HepG2 (cell line): ENCODE data around the gene ADRM1. TPM values are rescaled to one million over a fixed set of nuclear protein-coding genes. Genes with fewer than 3 reads are reported as not detected.

Experiments used
- ATAC-seq: fragments of 200-7000 bp; cut with Tn5 transposase; 3 replicates; pipeline ENCODE4 v1.9.1; 2020; ENCODE audit warnings: mild to moderate bottlenecking, moderate library complexity
- BruUV-seq: library from RNA; stranded (reverse); fragments of 400-500 nt; replicated peaks from 2 replicates; lab custom pipeline; 2021; lab: Mats Ljungman, UMichigan
- CTCF ChIA-PET: fragments of 300-600 bp; formaldehyde crosslinking; extraction: SDS; loops from one replicate; lab custom pipeline; 2021; ENCODE audit warnings: low total read pairs, inconsistent platforms, low intra/inter-chr PET ratio; lab: Yijun Ruan, JAX
- POLR2A ChIA-PET: fragments of 350-600 bp; sonication (Branson Sonifier 250); formaldehyde crosslinking; loops from one replicate; lab custom pipeline; 2020; ENCODE audit warnings: antibody characterized with exemption, inconsistent platforms; lab: Yijun Ruan, JAX
- DNase-seq: peaks from one replicate; pipeline ENCODE4 v3.0.0-alpha.2; 2015; ENCODE audit warnings: low spot score
- FAIRE-seq: peaks from 3 replicates; lab custom pipeline; 2011; peaks lifted over from hg19 to GRCh38; lab: Jason Lieb, UNC
- H2AFZ ChIP-seq: one replicate; pipeline ENCODE4 v1.6.1; 2011; ENCODE audit warnings: low read length, inconsistent platforms
- H3K27ac ChIP-seq: fragments of 300-600 bp; 3 replicates; pipeline ENCODE4 v1.8.0; 2011; ENCODE audit warnings: mixed run types, mild to moderate bottlenecking, mixed read lengths, low read length, inconsistent platforms; ENCODE audit not compliant: insufficient read depth; ENCODE audit errors: extremely low read length
- H3K27me3 ChIP-seq, 2 experiments: fragments of 200-600 bp in 1 of 2; 2 replicates in 1 of 2; 3 replicates in 1 of 2; pipeline versions ENCODE4 v1.6.0 to v1.8.0; 2011; ENCODE audit warnings: low read length in 2 of 2, mild to moderate bottlenecking in 2 of 2, moderate library complexity in 2 of 2, inconsistent platforms in 1 of 2; ENCODE audit not compliant: insufficient read depth in 2 of 2, control insufficient read depth in 1 of 2
- H3K36me3 ChIP-seq, 2 experiments: fragments of 200-600 bp in 1 of 2; replicated peaks in 1 of 2; 2 replicates in 1 of 2; 3 replicates in 1 of 2; pipeline versions ENCODE4 v1.5.1 to v1.8.0; 2011; ENCODE audit warnings: low read length in 2 of 2, inconsistent platforms in 1 of 2; ENCODE audit not compliant: insufficient read depth in 2 of 2, control insufficient read depth in 1 of 2
- H3K4me1 ChIP-seq: 2 replicates; pipeline ENCODE4 v1.5.1; 2012; ENCODE audit warnings: low read length, inconsistent platforms; ENCODE audit not compliant: insufficient read depth
- H3K4me2 ChIP-seq: 2 replicates; pipeline ENCODE4 v1.6.0; 2011; ENCODE audit warnings: low read depth, low read length, inconsistent platforms
- H3K4me3 ChIP-seq, 3 experiments: fragments of 200-600 bp in 1 of 3; sonication (generic), shearing (Covaris generic) in 1 of 3; replicated peaks in 1 of 3; 2 replicates each; pipeline ENCODE4 v1.5.1; 2011 to 2016; ENCODE audit warnings: low read length in 3 of 3, inconsistent platforms in 2 of 3, low read depth in 2 of 3, mild to moderate bottlenecking in 2 of 3, control low read depth in 1 of 3, mixed read lengths in 1 of 3; ENCODE audit not compliant: insufficient read depth in 1 of 3
- H3K79me2 ChIP-seq: one replicate; pipeline ENCODE4 v1.6.1; 2011; ENCODE audit warnings: low read length, inconsistent platforms; ENCODE audit not compliant: insufficient read depth
- H3K9ac ChIP-seq: 2 replicates; pipeline ENCODE4 v1.6.0; 2011; ENCODE audit warnings: mild to moderate bottlenecking, low read depth, low read length, inconsistent platforms; ENCODE audit not compliant: insufficient read depth
- H3K9me3 ChIP-seq: 2 replicates; pipeline ENCODE4 v1.5.1; 2012; ENCODE audit warnings: mild to moderate bottlenecking, low read length
- H4K20me1 ChIP-seq: 2 replicates; pipeline ENCODE4 v1.6.0; 2011; ENCODE audit warnings: inconsistent platforms, mild to moderate bottlenecking, low read length, moderate library complexity; ENCODE audit not compliant: insufficient read depth
- ARNTL ChIP-seq: sonication (generic); formaldehyde crosslinking; IDR thresholded peaks from 2 replicates; pipeline ENCODE4 v1.4.0; 2020; ENCODE audit warnings: mild to moderate bottlenecking, missing genetic modification reagents
- BORCS8-MEF2B ChIP-seq: sonication (generic); formaldehyde crosslinking; IDR thresholded peaks from 2 replicates; pipeline ENCODE4 v1.8.0; 2022; ENCODE audit warnings: mild to moderate bottlenecking, missing genetic modification reagents
- ESRRA ChIP-seq: sonication (generic); formaldehyde crosslinking; IDR thresholded peaks from 2 replicates; pipeline ENCODE4 v1.5.1; 2020; ENCODE audit warnings: mild to moderate bottlenecking, low read depth, missing genetic modification reagents
- HIVEP1 ChIP-seq: sonication (generic); formaldehyde crosslinking; IDR thresholded peaks from 2 replicates; pipeline ENCODE4 v1.4.0; 2020; ENCODE audit warnings: mild to moderate bottlenecking, missing genetic modification reagents
- HNRNPK ChIP-seq: fragments of 200-400 bp; formaldehyde crosslinking; IDR thresholded peaks from 2 replicates; pipeline ENCODE4 v1.6.1; 2018; ENCODE audit warnings: low read length, low read depth, moderate library complexity, mild to moderate bottlenecking; ENCODE audit not compliant: poor library complexity, severe bottlenecking
- HOXA3 ChIP-seq: sonication (generic); formaldehyde crosslinking; IDR thresholded peaks from 2 replicates; pipeline ENCODE4 v1.5.0; 2020; ENCODE audit warnings: missing genetic modification reagents
- JUN ChIP-seq: sonication (generic); formaldehyde crosslinking; IDR thresholded peaks from 2 replicates; pipeline ENCODE4 v1.4.0; 2020; ENCODE audit warnings: mild to moderate bottlenecking, missing genetic modification reagents
- KAT8 ChIP-seq: IDR thresholded peaks from 2 replicates; pipeline ENCODE4 v1.6.1; 2016; ENCODE audit warnings: missing genetic modification reagents, missing compliant biosample characterization
- KMT2A ChIP-seq: sonication (generic); formaldehyde crosslinking; IDR thresholded peaks from 2 replicates; pipeline ENCODE4 v1.4.0; 2020; ENCODE audit warnings: missing genetic modification reagents
- NFE2L2 ChIP-seq: fragments of 150-350 bp; IDR thresholded peaks from 2 replicates; pipeline ENCODE4 v1.6.1; 2014; ENCODE audit warnings: low read length
- RAD21 ChIP-seq: fragments of 450-650 bp; formaldehyde crosslinking; IDR thresholded peaks from 2 replicates; pipeline ENCODE4 v1.5.0; 2020; ENCODE audit warnings: mild to moderate bottlenecking
- SIN3B ChIP-seq: fragments of 150-350 bp; IDR thresholded peaks from 2 replicates; pipeline ENCODE4 v1.6.1; 2014; ENCODE audit warnings: low read length
- TCF7 ChIP-seq: sonication (generic); IDR thresholded peaks from 2 replicates; pipeline ENCODE4 v1.6.1; 2016; ENCODE audit warnings: antibody characterized with exemption, low read depth
- ZBTB38 ChIP-seq: sonication (generic); formaldehyde crosslinking; IDR thresholded peaks from 2 replicates; pipeline ENCODE4 v1.5.1; 2020; ENCODE audit warnings: mild to moderate bottlenecking, missing genetic modification reagents
- ZNF484 ChIP-seq: sonication (generic); formaldehyde crosslinking; IDR thresholded peaks from 2 replicates; pipeline ENCODE4 v1.5.1; 2020; ENCODE audit warnings: mild to moderate bottlenecking, low read depth, missing genetic modification reagents, borderline replicate concordance
- ZNF543 ChIP-seq: sonication (generic); formaldehyde crosslinking; IDR thresholded peaks from 2 replicates; pipeline ENCODE4 v1.4.0; 2020; ENCODE audit warnings: mild to moderate bottlenecking, missing genetic modification reagents
- ZNF724P ChIP-seq: sonication (generic); formaldehyde crosslinking; IDR thresholded peaks from 2 replicates; pipeline ENCODE4 v1.8.0; 2022; ENCODE audit warnings: missing genetic modification reagents, borderline replicate concordance
- ZNF776 ChIP-seq: sonication (generic); formaldehyde crosslinking; IDR thresholded peaks from 2 replicates; pipeline ENCODE4 v1.4.0; 2020; ENCODE audit warnings: mild to moderate bottlenecking, missing genetic modification reagents
- WGBS: methylation state at CpG from one replicate; pipeline ENCODE4 v1.1.6; 2017; ENCODE audit warnings: low lambda C conversion rate; 5-methylcytosine and 5-hydroxymethylcytosine counted together
- in situ Hi-C: cut with HindIII; loops from 2 replicates; pipeline ENCODE4 v1.10.0; 2017; ENCODE audit warnings: low pct_unique_long_range_greater_than_20kb; ENCODE audit not compliant: extremely low pct_ligation_motif_present
- intact Hi-C: fragments of 100-400 bp; cut with micrococcal nuclease; formaldehyde crosslinking; loops from one replicate; pipeline ENCODE4 v1.10.0; 2022; ENCODE audit not compliant: unreplicated experiment
- polyA plus RNA-seq, 8 experiments: library from polyadenylated mRNA; depleted of rRNA in 3 of 8; stranded (reverse) in 7 of 8; unstranded in 1 of 8; fragments of >200 nt; fragmentation: Illumina TruSeq in 4 of 8; extraction: Trizol in 4 of 8; gene quantifications; 2 replicates each; pipeline versions ENCODE4 v1.2.1 to v1.2.3, GENCODE V29; 2011 to 2016; ENCODE audit warnings: low read depth in 4 of 8, missing spikeins in 1 of 8, mixed read lengths in 1 of 8; ENCODE audit not compliant: insufficient read depth in 1 of 8
- total RNA-seq, 5 experiments: library from RNA; depleted of rRNA; stranded (reverse); fragments of >200 nt; fragmentation: Illumina TruSeq; extraction: Trizol; gene quantifications; 2 replicates each; pipeline ENCODE4 v1.2.3, GENCODE V29; 2016; ENCODE audit warnings: low read depth in 1 of 5
- TF ChIP-seq, protein P1 (sequence below): sonication (generic); formaldehyde crosslinking; IDR thresholded peaks from 2 replicates; pipeline ENCODE4 v1.4.0; 2020; ENCODE audit warnings: mild to moderate bottlenecking, low read depth, missing genetic modification reagents
- TF ChIP-seq, protein P2 (sequence below): sonication (generic); formaldehyde crosslinking; IDR thresholded peaks from 2 replicates; pipeline ENCODE4 v1.4.0; 2020; ENCODE audit warnings: missing genetic modification reagents

ADRM1 gene
- total and polyA plus RNA-seq, 2 of the 13 experiments (the other 11 are each of a cell fraction or from before 2014, with no cell fraction given) = 92.9 to 154 TPM

DNA sequence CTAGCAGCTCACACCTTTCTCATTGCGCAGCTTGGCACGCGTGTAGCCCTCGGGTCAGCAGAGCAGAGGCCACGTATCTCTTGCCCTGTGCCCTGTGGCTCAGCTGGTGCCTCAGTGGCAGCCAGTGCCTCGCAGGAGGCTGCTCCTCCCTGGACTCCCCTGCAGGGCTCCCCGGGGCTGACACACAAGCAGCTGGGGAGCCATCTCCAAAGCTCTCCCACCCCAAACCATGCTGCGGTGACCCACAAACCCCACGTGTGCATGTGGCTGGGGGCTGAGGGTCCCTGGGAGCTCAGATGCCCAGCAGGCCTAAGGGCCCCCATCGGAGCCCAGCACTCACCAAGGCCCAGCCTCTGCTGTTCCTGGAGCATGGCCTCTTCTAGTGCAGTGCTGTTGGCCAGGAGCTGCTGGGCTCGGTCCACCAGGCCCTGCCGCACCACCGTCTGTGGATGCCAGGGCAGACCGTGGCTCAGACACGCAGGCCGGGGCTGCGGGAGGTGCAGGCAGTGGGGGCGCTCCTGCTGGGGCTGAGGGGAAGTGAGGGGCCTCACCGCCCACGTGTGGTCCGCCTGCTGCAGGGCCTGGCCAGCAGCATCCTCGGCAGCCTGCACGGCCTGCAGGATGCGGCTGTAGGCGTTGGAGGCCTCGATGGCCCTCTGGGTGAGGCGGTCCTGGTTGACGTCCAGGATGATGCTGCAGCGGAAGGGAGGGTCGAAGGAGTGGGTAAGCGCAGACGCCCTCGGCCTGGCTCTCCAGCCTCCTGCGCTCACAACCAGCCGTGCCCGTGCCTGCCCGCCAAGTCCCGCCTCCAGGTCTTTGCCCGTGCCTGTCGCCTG is 13.8 kb downstream of the ADRM1 start:
- H3K27ac ChIP-seq = no peak overlapping the region
- peaks cover 4% of the 10 kb centered on the region; the same call in 1 of the 2 replicates for H4K20me1 ChIP-seq
- 97% methylated on average over 37 of the region's 40 CpGs for WGBS
- H3K9ac ChIP-seq = no peak overlapping the region
- intact Hi-C loops = no loop called here
- no peaks in the 10 kb centered on the region for H3K9me3 ChIP-seq
- H3K4me1 ChIP-seq = no peaks in the 10 kb centered on the region
- no peak overlapping the region for H3K4me3 ChIP-seq
- no peaks in the 10 kb centered on the region for H3K27me3 ChIP-seq
- in situ Hi-C loops = no loop called here
- ChIA-PET POLR2A (interaction anchor here (1.1 to 1.4 kb wide), 3 partner anchors 52 to 59 kb away, joined by 3 to 5 read pairs (median 4); no protein-coding TSS in a partner anchor), CTCF (no interaction called here)
- H3K79me2 ChIP-seq = no peaks in the 10 kb centered on the region
- BruUV-seq = no TSS peak
- DNase-seq (no peak), ATAC-seq (no peak), FAIRE-seq (no peak)
- H2AFZ ChIP-seq = no peak overlapping the region
- H3K36me3 ChIP-seq = peaks cover 52 to 73% of the 10 kb centered on the region in 2 experiments
- no peak overlapping the region for H3K4me2 ChIP-seq
- TF ChIP-seq KMT2A (CRISPR knock-in tag) (no peak), TCF7 (no peak), NFE2L2 (no peak), HNRNPK (no peak), JUN (no peak), RAD21 (CRISPR knock-in tag) (no peak), ESRRA (CRISPR knock-in tag) (no peak), ZBTB38 (CRISPR knock-in tag) (peak; percentile 35; the same call in 1 of the 2 replicates), HOXA3 (peak; percentile 5; the same call in 1 of the 2 replicates), ARNTL (CRISPR knock-in tag) (no peak), ZNF484 (0 out of 2 replicates have a peak, but pooled peaks have one; percentile 47), HIVEP1 (no peak), SIN3B (no peak), KAT8 (CRISPR knock-in tag) (no peak), ZNF724P (CRISPR knock-in tag) (no peak), ZNF776 (CRISPR knock-in tag) (0 out of 2 replicates have a peak, but pooled peaks have one; percentile 35), BORCS8-MEF2B (CRISPR knock-in tag) (no peak), ZNF543 (CRISPR knock-in tag) (no peak)
- TF ChIP-seq, protein P1, sequence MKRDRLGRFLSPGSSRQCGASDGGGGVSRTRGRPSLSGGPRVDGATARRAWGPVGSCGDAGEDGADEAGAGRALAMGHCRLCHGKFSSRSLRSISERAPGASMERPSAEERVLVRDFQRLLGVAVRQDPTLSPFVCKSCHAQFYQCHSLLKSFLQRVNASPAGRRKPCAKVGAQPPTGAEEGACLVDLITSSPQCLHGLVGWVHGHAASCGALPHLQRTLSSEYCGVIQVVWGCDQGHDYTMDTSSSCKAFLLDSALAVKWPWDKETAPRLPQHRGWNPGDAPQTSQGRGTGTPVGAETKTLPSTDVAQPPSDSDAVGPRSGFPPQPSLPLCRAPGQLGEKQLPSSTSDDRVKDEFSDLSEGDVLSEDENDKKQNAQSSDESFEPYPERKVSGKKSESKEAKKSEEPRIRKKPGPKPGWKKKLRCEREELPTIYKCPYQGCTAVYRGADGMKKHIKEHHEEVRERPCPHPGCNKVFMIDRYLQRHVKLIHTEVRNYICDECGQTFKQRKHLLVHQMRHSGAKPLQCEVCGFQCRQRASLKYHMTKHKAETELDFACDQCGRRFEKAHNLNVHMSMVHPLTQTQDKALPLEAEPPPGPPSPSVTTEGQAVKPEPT = no peak
- TF ChIP-seq, protein P2, sequence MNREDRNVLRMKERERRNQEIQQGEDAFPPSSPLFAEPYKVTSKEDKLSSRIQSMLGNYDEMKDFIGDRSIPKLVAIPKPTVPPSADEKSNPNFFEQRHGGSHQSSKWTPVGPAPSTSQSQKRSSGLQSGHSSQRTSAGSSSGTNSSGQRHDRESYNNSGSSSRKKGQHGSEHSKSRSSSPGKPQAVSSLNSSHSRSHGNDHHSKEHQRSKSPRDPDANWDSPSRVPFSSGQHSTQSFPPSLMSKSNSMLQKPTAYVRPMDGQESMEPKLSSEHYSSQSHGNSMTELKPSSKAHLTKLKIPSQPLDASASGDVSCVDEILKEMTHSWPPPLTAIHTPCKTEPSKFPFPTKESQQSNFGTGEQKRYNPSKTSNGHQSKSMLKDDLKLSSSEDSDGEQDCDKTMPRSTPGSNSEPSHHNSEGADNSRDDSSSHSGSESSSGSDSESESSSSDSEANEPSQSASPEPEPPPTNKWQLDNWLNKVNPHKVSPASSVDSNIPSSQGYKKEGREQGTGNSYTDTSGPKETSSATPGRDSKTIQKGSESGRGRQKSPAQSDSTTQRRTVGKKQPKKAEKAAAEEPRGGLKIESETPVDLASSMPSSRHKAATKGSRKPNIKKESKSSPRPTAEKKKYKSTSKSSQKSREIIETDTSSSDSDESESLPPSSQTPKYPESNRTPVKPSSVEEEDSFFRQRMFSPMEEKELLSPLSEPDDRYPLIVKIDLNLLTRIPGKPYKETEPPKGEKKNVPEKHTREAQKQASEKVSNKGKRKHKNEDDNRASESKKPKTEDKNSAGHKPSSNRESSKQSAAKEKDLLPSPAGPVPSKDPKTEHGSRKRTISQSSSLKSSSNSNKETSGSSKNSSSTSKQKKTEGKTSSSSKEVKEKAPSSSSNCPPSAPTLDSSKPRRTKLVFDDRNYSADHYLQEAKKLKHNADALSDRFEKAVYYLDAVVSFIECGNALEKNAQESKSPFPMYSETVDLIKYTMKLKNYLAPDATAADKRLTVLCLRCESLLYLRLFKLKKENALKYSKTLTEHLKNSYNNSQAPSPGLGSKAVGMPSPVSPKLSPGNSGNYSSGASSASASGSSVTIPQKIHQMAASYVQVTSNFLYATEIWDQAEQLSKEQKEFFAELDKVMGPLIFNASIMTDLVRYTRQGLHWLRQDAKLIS = no peak
